ENCODE results near the gene DNAJB5.
A peak's percentile ranks its signal among the peaks of the same experiment; 100 is the strongest.

Gene DNAJB5

GRCh38 chr9:34984049-34984448, 5.5 kb upstream of the DNAJB5 start:
- peak; percentile 28 for DNase-seq (ENCODE audit: low spot score)

- peak; percentile 52 for DNase-seq (ENCODE audit: low spot score)
Observed at GRCh38 chr9:34985311-34985899, 4.1 kb upstream of the DNAJB5 start.

DNA sequence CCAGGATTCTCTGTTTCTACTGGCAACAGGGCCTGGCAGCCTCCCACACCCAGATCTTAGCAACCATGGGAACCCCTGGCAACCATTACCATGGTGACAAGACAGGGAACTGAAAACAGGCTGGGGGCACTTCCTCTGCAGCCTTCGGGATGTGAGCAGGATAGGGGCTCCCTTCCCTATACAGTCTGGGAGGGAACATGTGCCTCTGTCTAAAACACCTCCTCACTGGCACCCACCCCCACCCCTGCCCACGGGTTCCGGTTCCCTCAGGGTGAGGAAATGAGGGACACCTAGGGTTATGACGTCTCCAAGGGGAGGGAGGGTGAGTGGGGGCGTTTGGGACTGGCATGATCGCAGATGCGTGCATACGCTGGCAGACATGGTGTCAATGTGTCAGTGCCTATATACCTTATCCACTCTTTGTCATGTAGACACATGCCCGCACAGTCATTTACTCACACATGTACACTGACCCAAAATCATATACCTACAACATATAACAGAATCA, 3.0 kb upstream of the DNAJB5 start:
- DNase-seq (ENCODE audit: low spot score) = no peak

- DNase-seq (ENCODE audit: low spot score) = no peak
Observed at GRCh38 chr9:34987160-34987901, 2.2 kb upstream of the DNAJB5 start.

DNA sequence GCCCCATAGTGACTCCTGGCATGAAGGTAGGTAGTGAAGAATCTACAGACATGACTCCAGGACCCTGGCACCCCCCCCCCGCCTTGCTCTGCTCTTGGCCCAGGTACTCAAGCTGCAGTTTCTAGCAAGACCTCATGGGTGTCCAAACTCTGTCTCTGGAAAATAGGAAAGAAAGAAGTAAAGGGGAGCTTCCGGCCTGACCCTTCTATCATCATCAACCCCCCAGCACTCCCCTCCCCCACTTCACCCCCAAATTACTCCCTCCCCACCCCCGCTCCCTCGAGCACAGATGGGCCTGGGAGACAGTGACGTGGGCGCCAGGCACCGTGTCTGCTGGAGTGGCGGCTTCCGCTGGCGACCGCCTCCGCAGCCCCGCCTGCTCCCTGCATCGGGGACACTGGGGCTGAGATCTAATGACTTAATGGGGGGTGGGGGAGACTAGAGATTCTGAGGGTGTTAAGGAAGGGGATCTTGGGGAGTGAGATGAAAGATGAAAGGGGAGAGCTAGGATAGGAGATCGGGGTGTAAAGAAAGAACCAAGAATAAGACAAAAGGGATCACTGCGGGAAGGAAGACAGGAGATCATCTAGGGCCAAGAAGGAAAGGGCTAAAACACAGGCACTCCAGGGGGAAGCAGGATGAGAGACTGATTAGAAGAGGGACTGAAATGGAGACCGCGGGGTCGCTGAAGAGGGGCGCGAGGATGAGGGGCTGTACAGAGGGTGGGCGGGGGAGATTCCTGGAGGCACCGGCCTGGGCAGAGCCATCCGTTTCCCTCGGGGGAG, 1.1 kb upstream of the DNAJB5 start:
- DNase-seq (ENCODE audit: low spot score) = peak; percentile 41

DNA sequence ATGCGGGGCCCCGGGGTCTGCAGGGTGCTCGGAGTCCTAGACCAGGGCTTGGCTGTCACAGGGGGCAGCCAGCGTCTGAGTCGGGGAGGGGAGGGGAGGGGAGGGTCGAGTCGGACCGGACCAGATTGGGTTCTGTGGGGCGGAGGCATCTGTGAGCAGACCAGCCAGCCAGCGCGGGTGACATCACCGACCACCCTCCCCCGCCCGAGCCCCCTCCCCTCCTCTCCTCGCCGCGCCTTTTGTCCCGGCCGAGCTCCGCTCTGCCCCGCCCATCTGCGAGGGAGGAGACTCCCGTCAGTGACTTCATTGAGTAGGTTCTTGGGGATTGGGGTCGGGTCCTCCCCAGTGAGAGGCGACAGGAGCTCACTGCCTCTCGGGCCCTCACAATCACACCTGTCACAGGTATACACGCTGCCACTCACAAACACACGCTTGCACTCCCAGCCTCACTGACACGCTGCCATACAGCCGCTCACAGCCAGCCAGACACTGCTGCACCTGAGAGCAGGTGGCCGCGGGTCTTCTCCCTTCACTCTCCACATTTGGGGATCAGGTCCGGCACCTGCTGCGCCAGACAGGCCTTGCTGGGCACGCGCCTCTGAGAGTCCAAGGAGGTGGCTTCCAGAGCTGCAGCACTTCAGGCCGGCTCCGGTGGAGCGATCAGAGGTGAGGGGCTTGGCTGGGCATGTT, 546 bp downstream of the DNAJB5 start:
- peak; percentile 78 for DNase-seq (ENCODE audit: low spot score)

GRCh38 chr9:34990908-34991606, 1.5 kb downstream of the DNAJB5 start:
- no peak for DNase-seq (ENCODE audit: low spot score)

GRCh38 chr9:34991607-34992375, 2.2 kb downstream of the DNAJB5 start:
- no peak for DNase-seq (ENCODE audit: low spot score)

- peak; percentile 79 for DNase-seq (ENCODE audit: low spot score)
Observed at GRCh38 chr9:34992376-34992951, 2.9 kb downstream of the DNAJB5 start.

GRCh38 chr9:34993502-34994259, 4.1 kb downstream of the DNAJB5 start:
- DNase-seq (ENCODE audit: low spot score) = peak; percentile 65

GRCh38 chr9:34994260-34994899, 4.8 kb downstream of the DNAJB5 start:
- DNase-seq (ENCODE audit: low spot score) = peak; percentile 73

GRCh38 chr9:34994900-34995669, 5.5 kb downstream of the DNAJB5 start:
- peak; percentile 64 for DNase-seq (ENCODE audit: low spot score)

GRCh38 chr9:34995670-34996060, 6.1 kb downstream of the DNAJB5 start:
- peak; percentile 30 for DNase-seq (ENCODE audit: low spot score)

DNA sequence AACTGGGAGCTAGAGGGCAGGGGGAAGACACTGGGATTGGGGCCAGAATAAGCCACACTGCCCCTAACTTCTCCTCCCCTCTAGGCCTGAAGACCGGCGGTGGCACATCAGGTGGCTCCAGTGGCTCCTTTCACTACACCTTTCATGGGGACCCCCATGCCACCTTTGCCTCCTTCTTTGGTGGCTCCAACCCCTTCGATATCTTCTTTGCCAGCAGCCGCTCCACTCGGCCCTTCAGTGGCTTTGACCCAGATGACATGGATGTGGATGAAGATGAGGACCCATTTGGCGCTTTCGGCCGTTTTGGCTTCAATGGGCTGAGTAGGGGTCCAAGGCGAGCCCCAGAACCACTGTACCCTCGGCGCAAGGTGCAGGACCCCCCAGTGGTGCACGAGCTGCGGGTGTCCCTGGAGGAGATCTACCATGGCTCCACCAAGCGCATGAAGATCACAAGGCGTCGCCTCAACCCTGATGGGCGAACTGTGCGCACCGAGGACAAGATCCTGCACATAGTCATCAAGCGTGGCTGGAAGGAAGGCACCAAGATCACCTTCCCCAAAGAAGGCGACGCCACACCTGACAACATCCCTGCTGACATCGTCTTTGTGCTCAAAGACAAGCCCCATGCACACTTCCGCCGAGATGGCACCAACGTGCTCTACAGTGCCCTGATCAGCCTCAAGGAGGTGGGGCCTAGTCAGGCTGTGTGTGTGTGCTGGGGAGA, 6.8 kb downstream of the DNAJB5 start:
- DNase-seq (ENCODE audit: low spot score) = no peak

DNA sequence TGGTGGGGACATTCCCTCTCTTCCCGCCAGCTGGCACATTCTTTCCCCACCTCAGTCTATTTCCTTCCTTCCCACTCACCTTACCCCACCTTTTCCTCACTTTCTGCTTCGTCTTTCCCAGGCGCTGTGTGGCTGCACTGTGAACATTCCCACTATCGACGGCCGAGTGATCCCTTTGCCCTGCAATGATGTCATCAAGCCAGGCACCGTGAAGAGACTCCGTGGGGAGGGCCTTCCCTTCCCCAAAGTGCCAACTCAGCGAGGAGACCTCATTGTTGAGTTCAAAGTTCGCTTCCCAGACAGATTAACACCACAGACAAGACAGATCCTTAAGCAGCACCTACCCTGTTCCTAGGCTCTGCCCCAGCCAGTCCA, 7.3 kb downstream of the DNAJB5 start:
- peak; percentile 1 for DNase-seq (ENCODE audit: low spot score)

- peak; percentile 0 for DNase-seq (ENCODE audit: low spot score)
Observed at GRCh38 chr9:34997379-34997781, 7.8 kb downstream of the DNAJB5 start.

DNA sequence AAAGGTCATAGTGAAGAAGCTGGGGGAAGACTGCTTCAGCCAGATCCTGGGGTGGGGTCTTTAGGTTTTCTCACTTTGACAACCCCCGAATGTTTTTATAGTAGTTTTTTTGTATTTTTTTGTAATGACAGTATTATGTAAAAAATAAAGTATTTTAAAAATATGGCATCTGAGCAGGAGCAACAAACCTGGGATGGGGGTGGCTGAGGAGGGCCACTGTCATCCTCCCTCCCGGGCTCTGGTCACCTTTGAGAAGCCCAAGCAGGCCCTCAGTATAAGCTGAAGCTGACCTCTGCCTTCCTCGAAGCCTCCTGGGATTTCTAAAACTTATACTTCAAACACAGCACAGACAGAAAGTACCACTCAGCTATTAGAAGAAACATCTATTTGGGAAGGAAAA, 8.7 kb downstream of the DNAJB5 start:
- DNase-seq (ENCODE audit: low spot score) = peak; percentile 0

DNA sequence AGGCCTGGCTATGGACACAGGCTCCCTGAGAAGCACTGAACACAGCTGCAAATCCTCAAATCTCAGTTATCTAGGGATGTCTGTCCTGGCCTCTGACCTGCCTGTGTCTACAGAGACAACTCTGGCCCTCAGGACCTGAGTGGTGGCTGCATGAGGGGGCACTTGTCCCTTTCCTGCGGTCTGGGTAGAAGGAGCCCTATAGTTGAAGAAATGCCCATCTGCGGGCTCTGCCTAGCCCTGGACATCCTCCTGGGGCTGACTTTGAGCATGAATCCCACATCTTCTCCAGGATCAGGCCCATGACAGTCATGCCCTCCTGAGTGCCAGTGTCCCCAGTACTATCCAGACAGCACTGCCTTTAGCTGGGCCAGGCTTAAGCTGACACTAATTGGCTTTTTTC, 10.0 kb downstream of the DNAJB5 start:
- DNase-seq (ENCODE audit: low spot score) = peak; percentile 0
